Measurements from ENCODE around the gene ATOH8.
"Not testable (repeated sequence)": the region's sequence is repeated elsewhere in the genome, so short reads cannot be mapped to it uniquely, and the experiment has no call there.

ATOH8 gene

GRCh38 chr2:85710687-85711577 is 42.9 kb upstream of the ATOH8 start:
- no CpG with 5 or more reads among the region's 19 CpGs for WGBS (ENCODE audit: insufficient coverage, insufficient read length)
- no peak overlapping the region for H3K4me3 ChIP-seq (ENCODE audit: low read length)
- no peaks in the 10 kb centered on the region for H3K36me3 ChIP-seq (ENCODE audit: control insufficient read depth, insufficient read depth, low read length)
- H3K27ac ChIP-seq (ENCODE audit: low read length) = no peak overlapping the region
- DNase-seq (ENCODE audit: low read depth, low spot score) = no peak
- H3K4me1 ChIP-seq (ENCODE audit: control insufficient read depth, insufficient read depth, low read length) = 0 out of 2 replicates have a peak, but pooled peaks cover 2% of the 10 kb centered on the region
- no peaks in the 10 kb centered on the region for H3K27me3 ChIP-seq (ENCODE audit: control insufficient read depth, insufficient read depth, low read length)
- no peaks in the 10 kb centered on the region for H3K9me3 ChIP-seq (ENCODE audit: control insufficient read depth, insufficient read depth, low read length)

GRCh38 chr2:85711578-85712060 is 42.2 kb upstream of the ATOH8 start:
- Histone ChIP-seq H3K27ac (ENCODE audit: low read length) (no peak overlapping the region), H3K9me3 (ENCODE audit: control insufficient read depth, insufficient read depth, low read length) (no peaks in the 10 kb centered on the region), H3K4me3 (ENCODE audit: low read length) (no peak overlapping the region), H3K4me1 (ENCODE audit: control insufficient read depth, insufficient read depth, low read length) (0 out of 2 replicates have a peak, but pooled peaks cover 2% of the 10 kb centered on the region), H3K36me3 (ENCODE audit: control insufficient read depth, insufficient read depth, low read length) (no peaks in the 10 kb centered on the region), H3K27me3 (ENCODE audit: control insufficient read depth, insufficient read depth, low read length) (no peaks in the 10 kb centered on the region)
- no CpG with 5 or more reads among the region's 8 CpGs for WGBS (ENCODE audit: insufficient coverage, insufficient read length)
- DNase-seq (ENCODE audit: low read depth, low spot score) = no peak

- H3K4me3 ChIP-seq (ENCODE audit: low read length) = no peak overlapping the region
- no peaks in the 10 kb centered on the region for H3K36me3 ChIP-seq (ENCODE audit: control insufficient read depth, insufficient read depth, low read length)
- no peaks in the 10 kb centered on the region for H3K27me3 ChIP-seq (ENCODE audit: control insufficient read depth, insufficient read depth, low read length)
- H3K4me1 ChIP-seq (ENCODE audit: control insufficient read depth, insufficient read depth, low read length) = no peaks in the 10 kb centered on the region
- no peaks in the 10 kb centered on the region for H3K9me3 ChIP-seq (ENCODE audit: control insufficient read depth, insufficient read depth, low read length)
- DNase-seq (ENCODE audit: low read depth, low spot score) = no peak
- WGBS (ENCODE audit: insufficient coverage, insufficient read length) = no CpG with 5 or more reads among the region's 15 CpGs
- H3K27ac ChIP-seq (ENCODE audit: low read length) = no peak overlapping the region
Measured at GRCh38 chr2:85712336-85712735, 41.5 kb upstream of the ATOH8 start.

- no peak for DNase-seq (ENCODE audit: low read depth, low spot score)
- Histone ChIP-seq H3K36me3 (ENCODE audit: control insufficient read depth, insufficient read depth, low read length) (no peaks in the 10 kb centered on the region), H3K27me3 (ENCODE audit: control insufficient read depth, insufficient read depth, low read length) (no peaks in the 10 kb centered on the region), H3K27ac (ENCODE audit: low read length) (no peak overlapping the region), H3K4me1 (ENCODE audit: control insufficient read depth, insufficient read depth, low read length) (no peaks in the 10 kb centered on the region), H3K9me3 (ENCODE audit: control insufficient read depth, insufficient read depth, low read length) (no peaks in the 10 kb centered on the region), H3K4me3 (ENCODE audit: low read length) (no peak overlapping the region)
- WGBS (ENCODE audit: insufficient coverage, insufficient read length) = no CpG with 5 or more reads among the region's 9 CpGs
Measured at GRCh38 chr2:85712849-85713612, 40.8 kb upstream of the ATOH8 start.

- Histone ChIP-seq H3K27ac (ENCODE audit: low read length) (no peak overlapping the region), H3K4me3 (ENCODE audit: low read length) (no peak overlapping the region), H3K9me3 (ENCODE audit: control insufficient read depth, insufficient read depth, low read length) (no peaks in the 10 kb centered on the region), H3K36me3 (ENCODE audit: control insufficient read depth, insufficient read depth, low read length) (no peaks in the 10 kb centered on the region), H3K27me3 (ENCODE audit: control insufficient read depth, insufficient read depth, low read length) (no peaks in the 10 kb centered on the region), H3K4me1 (ENCODE audit: control insufficient read depth, insufficient read depth, low read length) (no peaks in the 10 kb centered on the region)
- no CpG with 5 or more reads among the region's 5 CpGs for WGBS (ENCODE audit: insufficient coverage, insufficient read length)
- DNase-seq (ENCODE audit: low read depth, low spot score) = no peak
Measured at GRCh38 chr2:85713836-85714235, 40.0 kb upstream of the ATOH8 start.

GRCh38 chr2:85714421-85714820 is 39.4 kb upstream of the ATOH8 start:
- H3K27ac ChIP-seq (ENCODE audit: low read length); DNase-seq (ENCODE audit: low read depth, low spot score); H3K4me3 ChIP-seq (ENCODE audit: low read length); H3K9me3 ChIP-seq (ENCODE audit: control insufficient read depth, insufficient read depth, low read length); H3K4me1 ChIP-seq (ENCODE audit: control insufficient read depth, insufficient read depth, low read length); H3K27me3 ChIP-seq (ENCODE audit: control insufficient read depth, insufficient read depth, low read length); H3K36me3 ChIP-seq (ENCODE audit: control insufficient read depth, insufficient read depth, low read length): not testable (repeated sequence)
- WGBS (ENCODE audit: insufficient coverage, insufficient read length) = no CpG with 5 or more reads among the region's 7 CpGs

- Histone ChIP-seq H3K27ac (ENCODE audit: low read length) (no peak overlapping the region), H3K9me3 (ENCODE audit: control insufficient read depth, insufficient read depth, low read length) (no peaks in the 10 kb centered on the region), H3K36me3 (ENCODE audit: control insufficient read depth, insufficient read depth, low read length) (no peaks in the 10 kb centered on the region), H3K4me1 (ENCODE audit: control insufficient read depth, insufficient read depth, low read length) (no peaks in the 10 kb centered on the region), H3K27me3 (ENCODE audit: control insufficient read depth, insufficient read depth, low read length) (no peaks in the 10 kb centered on the region), H3K4me3 (ENCODE audit: low read length) (no peak overlapping the region)
- no CpG with 5 or more reads among the region's 8 CpGs for WGBS (ENCODE audit: insufficient coverage, insufficient read length)
- no peak for DNase-seq (ENCODE audit: low read depth, low spot score)
Measured at GRCh38 chr2:85714841-85715240, 39.0 kb upstream of the ATOH8 start.

- H3K27ac ChIP-seq (ENCODE audit: low read length) = no peak overlapping the region
- WGBS (ENCODE audit: insufficient coverage, insufficient read length) = no CpG with 5 or more reads among the region's 13 CpGs
- no peak for DNase-seq (ENCODE audit: low read depth, low spot score)
Measured at GRCh38 chr2:85716346-85716914, 37.4 kb upstream of the ATOH8 start.

GRCh38 chr2:85717308-85718008 is 36.3 kb upstream of the ATOH8 start:
- Histone ChIP-seq H3K4me3 (ENCODE audit: low read length) (no peak overlapping the region), H3K27ac (ENCODE audit: low read length) (no peak overlapping the region), H3K4me1 (ENCODE audit: control insufficient read depth, insufficient read depth, low read length) (no peaks in the 10 kb centered on the region), H3K9me3 (ENCODE audit: control insufficient read depth, insufficient read depth, low read length) (no peaks in the 10 kb centered on the region), H3K36me3 (ENCODE audit: control insufficient read depth, insufficient read depth, low read length) (no peaks in the 10 kb centered on the region), H3K27me3 (ENCODE audit: control insufficient read depth, insufficient read depth, low read length) (no peaks in the 10 kb centered on the region)
- no CpG with 5 or more reads among the region's 15 CpGs for WGBS (ENCODE audit: insufficient coverage, insufficient read length)
- no peak for DNase-seq (ENCODE audit: low read depth, low spot score)

More at GRCh38 chr2:85716346-85716914, 37.4 kb upstream of the ATOH8 start:
- Histone ChIP-seq H3K9me3 (ENCODE audit: control insufficient read depth, insufficient read depth, low read length) (no peaks in the 10 kb centered on the region), H3K36me3 (ENCODE audit: control insufficient read depth, insufficient read depth, low read length) (no peaks in the 10 kb centered on the region), H3K4me3 (ENCODE audit: low read length) (no peak overlapping the region), H3K27me3 (ENCODE audit: control insufficient read depth, insufficient read depth, low read length) (no peaks in the 10 kb centered on the region), H3K4me1 (ENCODE audit: control insufficient read depth, insufficient read depth, low read length) (no peaks in the 10 kb centered on the region)

- 100% methylated on average over 1 of the region's 7 CpGs for WGBS (ENCODE audit: insufficient coverage, insufficient read length)
- no peak overlapping the region for H3K4me3 ChIP-seq (ENCODE audit: low read length)
- H3K27me3 ChIP-seq (ENCODE audit: control insufficient read depth, insufficient read depth, low read length) = no peaks in the 10 kb centered on the region
- H3K36me3 ChIP-seq (ENCODE audit: control insufficient read depth, insufficient read depth, low read length) = no peaks in the 10 kb centered on the region
- no peaks in the 10 kb centered on the region for H3K4me1 ChIP-seq (ENCODE audit: control insufficient read depth, insufficient read depth, low read length)
- DNase-seq (ENCODE audit: low read depth, low spot score) = no peak
- H3K9me3 ChIP-seq (ENCODE audit: control insufficient read depth, insufficient read depth, low read length) = no peaks in the 10 kb centered on the region
- no peak overlapping the region for H3K27ac ChIP-seq (ENCODE audit: low read length)
Measured at GRCh38 chr2:85718009-85718391, 35.8 kb upstream of the ATOH8 start.

Measured in iPS DF 6.9 (cell line).